Subcutaneous abdominal adipose tissue (tissue), 5 donors: ENCODE results near the gene CLDN5.

Source experiments
- H3K27ac ChIP-seq: one replicate; pipeline ENCODE4 v1.7.0; 2013; ENCODE audit warnings: low read depth, mild to moderate bottlenecking, inconsistent platforms, low read length, moderate library complexity
- H3K27me3 ChIP-seq, 5 donors: one replicate each; pipeline ENCODE4 v1.7.0; 2013; ENCODE audit warnings: low read length in 5 of 5, inconsistent platforms in 1 of 5; ENCODE audit not compliant: control insufficient read depth in 5 of 5, insufficient read depth in 4 of 5
- H3K36me3 ChIP-seq, 5 donors: one replicate each; pipeline ENCODE4 v1.7.0; 2013; ENCODE audit warnings: low read length in 5 of 5; ENCODE audit not compliant: control insufficient read depth in 5 of 5, insufficient read depth in 5 of 5
- H3K4me1 ChIP-seq, 5 donors: one replicate each; pipeline ENCODE4 v1.7.0; 2013; ENCODE audit warnings: low read length in 5 of 5, mild to moderate bottlenecking in 3 of 5, moderate library complexity in 1 of 5; ENCODE audit not compliant: control insufficient read depth in 5 of 5, insufficient read depth in 5 of 5
- H3K4me3 ChIP-seq, 5 donors: one replicate each; pipeline ENCODE4 v1.7.0; 2013; ENCODE audit warnings: low read length in 5 of 5, low read depth in 1 of 5
- H3K9ac ChIP-seq, 5 donors: one replicate each; pipeline ENCODE4 v1.7.0; 2013; ENCODE audit warnings: low read length in 5 of 5, mild to moderate bottlenecking in 4 of 5, moderate library complexity in 3 of 5
- H3K9me3 ChIP-seq, 5 donors: one replicate each; pipeline ENCODE4 v1.7.0; 2013; ENCODE audit warnings: low read length in 5 of 5; ENCODE audit not compliant: control insufficient read depth in 5 of 5
- donor health status: healthy.
- donor health status: healthy.
- donor health status: healthy.
- donor health status: healthy.
- donor health status: healthy.

Gene CLDN5

DNA sequence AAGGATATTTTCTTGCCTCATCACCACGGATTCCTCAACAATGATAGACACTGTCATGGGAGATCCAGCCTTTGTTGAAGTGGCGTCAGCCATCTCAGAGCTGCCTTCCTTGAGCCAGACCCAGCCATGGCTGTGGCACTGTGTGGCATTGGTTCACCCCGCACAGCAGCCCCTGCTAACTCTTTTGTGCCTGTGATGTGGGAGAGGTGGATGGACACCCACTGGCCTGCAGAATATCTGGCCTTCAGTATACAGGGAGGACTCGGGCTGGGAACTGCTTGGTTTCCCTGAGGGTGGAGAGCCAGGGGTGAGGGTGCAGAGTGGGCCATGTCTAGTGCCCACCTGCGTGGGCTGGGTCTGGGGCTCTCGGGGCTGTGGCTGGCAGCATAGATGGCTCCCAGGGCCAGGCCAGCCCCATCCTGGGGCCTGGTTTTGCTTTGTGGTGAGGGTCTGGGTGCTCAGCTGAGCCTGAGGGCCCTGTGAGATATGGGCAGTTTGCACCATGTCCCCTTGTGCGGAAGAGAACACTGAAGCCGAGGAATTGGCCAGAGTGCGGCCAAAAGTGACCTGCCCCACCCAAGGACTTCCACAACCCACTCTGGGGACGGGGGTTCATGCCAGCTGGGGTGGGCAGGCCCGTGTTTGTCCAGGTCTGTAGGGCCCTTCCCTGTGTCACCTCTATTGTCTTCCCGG, 6.1 kb downstream of the CLDN5 start:
- no peak overlapping the region for H3K9ac ChIP-seq
- peaks cover 0 to 11% (median 6%) of the 10 kb centered on the region in 5 donors for H3K27me3 ChIP-seq
- peaks cover 0 to 21% (median under 1%) of the 10 kb centered on the region in 5 donors for H3K4me1 ChIP-seq
- H3K9me3 ChIP-seq: peaks cover 0 to 15% (median 6%) of the 10 kb centered on the region in 5 donors
- H3K4me3 ChIP-seq: no peak overlapping the region
- H3K27ac ChIP-seq: no peak overlapping the region
- H3K36me3 ChIP-seq: peaks cover 0 to 10% (median 0%) of the 10 kb centered on the region in 5 donors

DNA sequence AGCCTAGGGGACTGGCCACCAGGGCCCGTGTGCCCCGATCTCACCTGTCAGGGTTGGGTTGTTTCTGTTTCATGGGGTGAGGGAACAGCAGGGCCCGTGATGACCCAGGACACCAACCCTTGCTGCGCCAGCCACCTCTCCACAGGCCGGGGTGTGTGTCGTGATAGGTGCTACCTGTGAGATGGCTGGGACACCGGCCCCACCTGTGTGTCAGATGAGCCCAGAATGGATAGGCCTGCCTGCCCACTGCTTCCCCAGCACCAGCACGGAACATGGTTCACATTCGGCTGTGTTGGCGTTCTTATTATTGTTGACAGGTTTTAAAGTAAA, 7.1 kb downstream of the CLDN5 start:
- Histone ChIP-seq H3K27me3 (peaks cover 0 to 2% (median 0%) of the 10 kb centered on the region in 5 donors), H3K9me3 (peaks cover 0 to 15% (median 6%) of the 10 kb centered on the region in 5 donors), H3K36me3 (peaks cover 0 to 3% (median 0%) of the 10 kb centered on the region in 5 donors), H3K27ac (no peak overlapping the region), H3K4me3 (no peak overlapping the region), H3K4me1 (peaks cover 0 to 20% (median 0%) of the 10 kb centered on the region in 5 donors), H3K9ac (no peak overlapping the region)

DNA sequence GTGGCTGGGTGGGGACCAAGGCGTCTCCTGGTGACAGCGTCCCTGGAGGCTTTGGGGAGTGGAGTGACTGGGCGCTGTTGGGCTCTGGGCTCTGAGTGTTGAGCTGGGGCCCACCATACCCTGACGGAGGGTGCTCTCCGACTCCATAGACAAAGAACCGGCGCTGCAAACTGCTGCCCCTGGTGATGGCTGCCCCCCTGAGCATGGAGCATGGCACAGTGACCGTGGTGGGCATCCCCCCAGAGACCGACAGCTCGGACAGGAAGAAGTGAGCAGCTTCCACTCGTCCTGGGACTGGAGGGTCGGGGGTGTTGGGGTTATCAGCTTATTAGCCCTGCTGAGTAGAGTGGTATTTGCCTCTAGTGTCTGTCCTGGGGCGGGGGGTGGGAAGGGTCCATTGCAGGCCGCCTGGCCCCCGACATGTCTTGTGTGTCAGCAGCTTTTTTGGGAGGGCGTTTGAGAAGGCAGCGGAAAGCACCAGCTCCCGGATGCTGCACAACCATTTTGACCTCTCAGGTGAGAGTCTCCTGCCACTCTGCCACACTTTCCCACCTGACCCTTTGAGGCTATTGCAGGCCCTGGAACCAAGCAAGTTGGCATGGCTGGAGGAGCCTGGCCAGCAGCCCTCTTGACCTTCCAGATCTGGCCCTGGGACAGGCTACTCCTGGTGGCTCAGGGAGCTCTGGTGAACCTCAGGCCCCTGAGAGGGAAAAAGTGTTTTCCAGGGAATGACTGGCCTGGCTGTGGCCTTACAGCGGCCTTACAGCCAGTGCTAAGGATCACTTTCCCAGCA, 7.6 kb downstream of the CLDN5 start:
- Histone ChIP-seq H3K9ac (no peak overlapping the region), H3K27me3 (no peaks in the 10 kb centered on the region), H3K4me1 (peaks cover 0 to 20% (median 0%) of the 10 kb centered on the region in 5 donors), H3K36me3 (peaks cover 0 to 3% (median 0%) of the 10 kb centered on the region in 5 donors), H3K27ac (no peak overlapping the region), H3K4me3 (no peak overlapping the region), H3K9me3 (peaks cover 0 to 15% (median 6%) of the 10 kb centered on the region in 5 donors)

DNA sequence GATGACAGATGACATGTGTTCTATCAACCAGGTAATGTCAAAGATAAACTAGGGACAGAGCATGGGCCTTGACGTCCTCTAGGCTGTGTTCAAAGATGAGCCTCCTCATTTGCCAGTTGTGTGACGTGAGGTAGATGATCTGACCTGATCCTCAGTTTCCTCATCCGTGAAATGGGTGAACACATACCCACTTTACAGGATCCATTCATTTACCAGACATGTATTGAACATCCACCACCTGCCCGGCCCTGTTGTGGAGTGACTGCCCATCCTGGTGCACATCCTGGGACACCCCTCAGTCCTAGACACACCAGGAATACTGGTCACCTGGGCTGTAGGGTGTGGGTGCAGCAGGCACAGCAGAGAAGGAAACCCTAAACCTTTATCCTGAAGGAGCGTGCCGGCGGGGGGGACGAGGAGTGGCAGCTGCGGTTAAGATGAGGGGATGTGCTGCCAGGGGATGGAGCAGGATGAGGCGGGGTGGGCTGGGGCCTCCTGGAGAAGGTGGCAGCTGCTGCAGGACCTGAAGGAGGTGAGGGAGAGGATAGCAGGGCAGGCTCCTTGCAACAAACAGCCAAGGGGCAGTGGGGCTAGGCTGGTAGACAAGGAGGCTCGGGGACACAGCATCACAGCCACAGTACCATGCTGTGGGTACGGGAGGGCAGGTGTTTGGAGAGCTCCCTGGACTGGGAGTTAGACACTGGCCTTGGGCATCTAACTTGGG, 8.4 kb downstream of the CLDN5 start:
- Histone ChIP-seq H3K36me3 (peaks cover 0 to under 1% (median 0%) of the 10 kb centered on the region in 5 donors), H3K9me3 (peaks cover 0 to 15% (median 6%) of the 10 kb centered on the region in 5 donors), H3K27me3 (no peaks in the 10 kb centered on the region), H3K4me3 (no peak overlapping the region), H3K27ac (no peak overlapping the region), H3K4me1 (peaks cover 0 to 18% (median 0%) of the 10 kb centered on the region in 5 donors), H3K9ac (no peak overlapping the region)

DNA sequence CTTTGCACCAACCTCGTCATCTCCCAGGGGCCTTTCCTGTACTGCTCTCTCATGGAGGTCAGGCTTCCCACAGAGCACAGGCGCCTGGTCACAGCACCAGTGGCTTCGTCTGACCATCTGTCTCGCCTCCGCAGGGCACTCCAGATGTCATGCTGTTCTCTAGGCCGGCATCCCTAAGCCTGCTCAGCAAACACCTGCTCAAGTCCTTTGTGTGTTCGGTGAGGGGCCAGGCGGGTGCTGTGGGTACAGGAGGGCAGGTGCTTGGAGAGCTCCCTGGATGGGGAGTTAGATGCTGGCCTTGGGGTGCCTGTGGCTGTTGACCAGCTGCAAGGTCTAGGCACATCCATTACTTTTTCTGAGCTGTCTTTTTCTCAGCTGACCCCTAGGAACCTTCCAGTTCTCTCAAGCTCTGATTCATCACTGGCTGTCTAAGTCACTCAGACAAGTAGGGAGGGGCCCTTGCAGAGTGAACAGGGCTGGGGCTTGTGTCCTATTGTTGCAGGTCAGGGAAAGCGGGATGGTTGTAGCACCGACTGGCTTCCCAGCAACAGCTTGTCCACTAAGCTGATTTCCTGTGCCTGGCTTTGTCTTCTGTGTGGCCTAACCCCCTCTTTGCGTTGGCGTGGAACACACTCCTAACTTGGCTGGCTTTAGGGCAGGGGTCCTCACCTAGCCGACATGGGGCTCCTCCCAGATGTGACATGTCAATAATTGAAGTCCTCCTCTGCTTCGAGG, 9.2 kb downstream of the CLDN5 start:
- Histone ChIP-seq H3K4me3 (no peak overlapping the region), H3K9ac (no peak overlapping the region), H3K36me3 (no peaks in the 10 kb centered on the region), H3K4me1 (peaks cover 0 to 11% (median 0%) of the 10 kb centered on the region in 5 donors), H3K27ac (no peak overlapping the region), H3K27me3 (no peaks in the 10 kb centered on the region), H3K9me3 (peaks cover 0 to 15% (median 6%) of the 10 kb centered on the region in 5 donors)

DNA sequence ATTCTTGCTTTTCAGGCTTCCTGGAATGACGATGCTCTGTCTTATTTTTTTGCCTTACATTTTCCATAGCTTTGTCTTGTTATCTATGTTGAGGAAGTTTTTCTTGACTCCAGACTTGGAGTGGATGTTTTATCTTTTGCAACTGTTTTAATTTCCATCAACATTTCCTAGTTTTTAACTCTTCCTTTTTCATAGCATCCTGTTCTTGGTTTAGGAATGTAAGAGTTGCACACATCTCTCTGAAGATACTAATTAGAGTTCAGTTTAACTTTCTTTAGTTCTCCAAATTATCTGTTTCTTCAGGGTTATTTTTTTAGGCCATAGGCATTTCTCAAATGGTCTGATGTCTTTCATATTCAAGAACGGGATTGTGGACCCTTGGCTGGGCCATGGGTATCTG, 10.4 kb downstream of the CLDN5 start:
- Histone ChIP-seq H3K4me1 (no peaks in the 10 kb centered on the region), H3K27ac (no peak overlapping the region), H3K9ac (no peak overlapping the region), H3K4me3 (no peak overlapping the region), H3K36me3 (no peaks in the 10 kb centered on the region), H3K9me3 (peaks cover 0 to 15% (median 6%) of the 10 kb centered on the region in 5 donors), H3K27me3 (no peaks in the 10 kb centered on the region)

DNA sequence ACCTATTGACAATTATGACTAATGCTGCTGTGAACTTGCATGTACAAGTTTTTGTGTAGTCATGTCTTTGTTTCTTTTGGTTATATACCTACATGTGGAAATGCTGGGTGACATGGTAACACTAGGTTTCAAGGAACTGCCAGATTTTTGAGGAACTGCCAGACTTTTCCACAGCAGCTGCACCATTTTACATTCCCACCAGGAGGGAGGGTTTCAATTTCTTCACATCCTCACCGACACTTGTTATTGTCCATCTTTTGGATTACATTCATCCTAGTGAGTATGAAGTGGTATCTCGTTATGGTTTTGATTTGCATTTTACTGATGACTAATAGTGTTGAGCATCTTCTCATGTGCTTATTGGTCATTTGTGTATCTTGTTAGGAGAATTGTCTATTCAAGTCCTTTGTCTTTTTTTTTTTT, 13.3 kb downstream of the CLDN5 start:
- no peaks in the 10 kb centered on the region for H3K27me3 ChIP-seq
- no peak overlapping the region for H3K4me3 ChIP-seq
- no peak overlapping the region for H3K9ac ChIP-seq
- no peak overlapping the region for H3K27ac ChIP-seq
- H3K4me1 ChIP-seq: no peaks in the 10 kb centered on the region
- no peaks in the 10 kb centered on the region for H3K36me3 ChIP-seq
- peaks cover 0 to 15% (median 6%) of the 10 kb centered on the region in 5 donors for H3K9me3 ChIP-seq

DNA sequence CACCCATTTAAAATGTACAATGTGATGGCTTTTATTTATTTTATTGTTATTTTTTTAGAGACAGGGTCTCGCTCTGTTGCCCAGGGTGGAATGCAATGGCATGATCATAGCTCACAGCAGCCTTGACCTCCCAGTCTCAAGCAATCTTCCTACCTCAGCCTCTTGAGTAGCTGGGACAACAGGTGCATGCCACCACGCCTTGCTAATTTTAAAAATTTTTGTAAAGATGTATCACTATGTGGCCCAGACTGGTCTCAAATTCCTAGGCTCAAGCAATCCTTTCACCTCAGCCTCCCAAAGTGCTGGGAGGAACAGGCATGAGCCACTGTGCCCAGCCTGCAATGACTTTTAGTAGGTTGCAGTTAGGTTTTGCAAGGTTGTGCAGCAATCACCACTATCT, 14.3 kb downstream of the CLDN5 start:
- peaks cover 0 to 12% (median 5%) of the 10 kb centered on the region in 5 donors for H3K9me3 ChIP-seq
- H3K27ac ChIP-seq: no peak overlapping the region
- H3K36me3 ChIP-seq: no peaks in the 10 kb centered on the region
- no peak overlapping the region for H3K4me3 ChIP-seq
- H3K4me1 ChIP-seq: no peaks in the 10 kb centered on the region
- H3K9ac ChIP-seq: no peak overlapping the region
- no peaks in the 10 kb centered on the region for H3K27me3 ChIP-seq

DNA sequence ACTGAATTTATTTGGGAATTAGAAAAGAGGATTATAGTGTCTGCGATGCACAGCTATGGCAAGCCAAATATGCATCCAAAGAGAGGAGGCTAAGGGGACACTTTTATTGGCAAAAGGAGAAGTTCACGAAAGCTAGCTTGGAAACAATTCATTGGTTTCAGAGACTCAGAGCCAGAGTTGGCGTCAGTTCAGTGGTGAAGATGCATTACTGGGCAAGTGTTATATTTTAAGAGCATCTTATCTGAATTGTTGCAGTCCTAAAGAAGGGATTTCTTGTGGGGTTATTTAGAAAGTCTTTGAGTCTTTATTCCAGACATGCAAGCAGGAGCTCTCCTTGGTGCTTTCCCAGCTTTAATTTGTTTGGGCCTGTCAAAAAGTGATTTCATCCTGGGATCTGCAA, 15.0 kb downstream of the CLDN5 start:
- no peaks in the 10 kb centered on the region for H3K4me1 ChIP-seq
- no peaks in the 10 kb centered on the region for H3K36me3 ChIP-seq
- H3K9ac ChIP-seq: no peak overlapping the region
- peaks cover 0 to 9% (median 0%) of the 10 kb centered on the region in 5 donors for H3K9me3 ChIP-seq
- H3K27ac ChIP-seq: no peak overlapping the region
- no peaks in the 10 kb centered on the region for H3K27me3 ChIP-seq
- no peak overlapping the region for H3K4me3 ChIP-seq
